Panc1 (cell line): ENCODE results near the gene REN. TPM values are rescaled to one million over a fixed set of nuclear protein-coding genes. Genes with fewer than 3 reads are reported as not detected.

Experiments
- ATAC-seq: fragments of 200-7000 bp; cut with Tn5 transposase; 2 replicates; pipeline ENCODE4 v1.9.1; 2020; ENCODE audit warnings: mild to moderate bottlenecking, moderate library complexity
- BruUV-seq: library from RNA; stranded (reverse); fragments of 400-500 nt; replicated peaks from 2 replicates; lab custom pipeline; 2021; lab: Mats Ljungman, UMichigan
- CTCF ChIA-PET: fragments of 300-600 bp; sonication (Branson Sonifier 250); formaldehyde crosslinking; loops from one replicate; lab custom pipeline; 2022; ENCODE audit warnings: antibody characterized with exemption; lab: Charles Lee
- POLR2A ChIA-PET: fragments of 300-600 bp; sonication (Branson Sonifier 250); formaldehyde crosslinking; loops from one replicate; lab custom pipeline; 2022; ENCODE audit warnings: antibody characterized with exemption; lab: Charles Lee
- DNase-seq: peaks from one replicate; pipeline ENCODE4 v3.0.0-alpha.2; 2010; ENCODE audit warnings: low read depth, low spot score
- H3K27ac ChIP-seq: 2 replicates; pipeline ENCODE4 v1.5.1; 2011; ENCODE audit warnings: mild to moderate bottlenecking, low read length, inconsistent platforms
- H3K27me3 ChIP-seq: fragments of 200-500 bp; sonication (Bioruptor generic); 2 replicates; pipeline ENCODE4 v1.6.0; 2014; ENCODE audit warnings: low read length, inconsistent platforms; ENCODE audit not compliant: control insufficient read depth, insufficient read depth
- H3K36me3 ChIP-seq: fragments of 200-500 bp; sonication (Bioruptor generic); 2 replicates; pipeline ENCODE4 v1.5.1; 2014; ENCODE audit warnings: inconsistent platforms, mild to moderate bottlenecking, low read length, moderate library complexity; ENCODE audit not compliant: control insufficient read depth, insufficient read depth
- H3K4me1 ChIP-seq: 2 replicates; pipeline ENCODE4 v1.5.1; 2011; ENCODE audit warnings: inconsistent platforms, mild to moderate bottlenecking, low read length, moderate library complexity; ENCODE audit not compliant: control insufficient read depth, insufficient read depth
- H3K4me3 ChIP-seq, 2 experiments: 2 replicates each; pipeline ENCODE4 v1.5.1; 2011 to 2012; ENCODE audit warnings: low read depth in 2 of 2, low read length in 2 of 2, mild to moderate bottlenecking in 2 of 2, inconsistent platforms in 1 of 2, moderate library complexity in 1 of 2
- H3K9me3 ChIP-seq: fragments of 200-500 bp; sonication (Bioruptor generic); 2 replicates; pipeline ENCODE4 v1.5.1; 2014; ENCODE audit warnings: low read depth, mild to moderate bottlenecking, inconsistent platforms, low read length, moderate library complexity; ENCODE audit not compliant: control insufficient read depth, insufficient read depth
- POLR2AphosphoS5 ChIP-seq: IDR thresholded peaks from 2 replicates; pipeline ENCODE4 v1.6.1; 2012; ENCODE audit warnings: mild to moderate bottlenecking, low read depth, low read length, moderate library complexity
- SIN3A ChIP-seq: IDR thresholded peaks from 2 replicates; pipeline ENCODE4 v1.6.1; 2012; ENCODE audit warnings: low read depth, mild to moderate bottlenecking, low read length, moderate library complexity, borderline replicate concordance; ENCODE audit not compliant: insufficient read depth
- TCF7L2 ChIP-seq: IDR thresholded peaks from 2 replicates; pipeline ENCODE4 v1.6.1; 2011; ENCODE audit warnings: mild to moderate bottlenecking, low read depth, low read length, inconsistent platforms
- in situ Hi-C: cut with HindIII; loops from 2 replicates; pipeline ENCODE4 v1.10.0; 2016; ENCODE audit warnings: low sequenced_read_pairs, low pct_unique_long_range_greater_than_20kb
- intact Hi-C: fragments of 100-400 bp; cut with micrococcal nuclease; formaldehyde crosslinking; loops from one replicate; pipeline ENCODE4 v1.10.0; 2022; ENCODE audit not compliant: unreplicated experiment
- total RNA-seq: library from RNA; stranded (reverse); gene quantifications from one replicate; pipeline ENCODE4 v1.2.1, GENCODE V29; 2021; ENCODE audit not compliant: unreplicated experiment
- TF ChIP-seq, protein P1 (sequence below), 2 experiments: IDR thresholded peaks; 2 replicates each; pipeline ENCODE4 v1.6.1; 2011 to 2012; ENCODE audit warnings: low read depth in 2 of 2, control low read depth in 1 of 2, low read length in 1 of 2, mild to moderate bottlenecking in 1 of 2, moderate library complexity in 1 of 2; ENCODE audit not compliant: insufficient read depth in 1 of 2
- TF ChIP-seq, protein P2 (sequence below): fragments of 450-650 bp; IDR thresholded peaks from 2 replicates; pipeline ENCODE4 v1.5.1; 2017; ENCODE audit warnings: mild to moderate bottlenecking

REN gene
- total RNA-seq, 1 experiment from 2014 or later: not detected

DNA sequence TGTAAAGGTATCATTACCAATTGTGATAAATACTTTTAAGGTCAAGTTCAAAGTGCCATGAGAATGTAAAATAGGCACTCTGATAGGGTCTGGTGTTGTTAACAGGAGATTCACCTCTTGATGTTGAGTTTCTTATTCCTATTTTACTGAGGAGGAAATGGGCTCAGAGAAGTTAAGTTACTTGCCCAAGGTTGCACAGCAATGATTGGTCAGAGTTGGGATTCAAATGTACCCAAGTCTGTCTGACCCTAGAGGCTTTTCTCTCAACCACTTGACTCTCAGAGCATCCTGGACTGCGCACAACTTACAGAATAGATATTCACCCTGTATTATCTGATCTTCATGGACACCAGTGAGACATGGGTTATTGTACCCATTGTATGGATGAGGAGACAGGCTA lies 59.3 kb downstream of the REN start:
- Histone ChIP-seq H3K4me3 (no peak overlapping the region), H3K9me3 (no peaks in the 10 kb centered on the region), H3K27me3 (no peaks in the 10 kb centered on the region), H3K27ac (no peak overlapping the region), H3K36me3 (no peaks in the 10 kb centered on the region), H3K4me1 (peaks cover 43% of the 10 kb centered on the region)
- no peak for ATAC-seq
- intact Hi-C loops: no loop called here
- DNase-seq: no peak
- ChIA-PET POLR2A (no interaction called here), CTCF (no interaction called here)
- BruUV-seq: no TSS peak
- in situ Hi-C loops: no loop called here
- TF ChIP-seq, protein P1, sequence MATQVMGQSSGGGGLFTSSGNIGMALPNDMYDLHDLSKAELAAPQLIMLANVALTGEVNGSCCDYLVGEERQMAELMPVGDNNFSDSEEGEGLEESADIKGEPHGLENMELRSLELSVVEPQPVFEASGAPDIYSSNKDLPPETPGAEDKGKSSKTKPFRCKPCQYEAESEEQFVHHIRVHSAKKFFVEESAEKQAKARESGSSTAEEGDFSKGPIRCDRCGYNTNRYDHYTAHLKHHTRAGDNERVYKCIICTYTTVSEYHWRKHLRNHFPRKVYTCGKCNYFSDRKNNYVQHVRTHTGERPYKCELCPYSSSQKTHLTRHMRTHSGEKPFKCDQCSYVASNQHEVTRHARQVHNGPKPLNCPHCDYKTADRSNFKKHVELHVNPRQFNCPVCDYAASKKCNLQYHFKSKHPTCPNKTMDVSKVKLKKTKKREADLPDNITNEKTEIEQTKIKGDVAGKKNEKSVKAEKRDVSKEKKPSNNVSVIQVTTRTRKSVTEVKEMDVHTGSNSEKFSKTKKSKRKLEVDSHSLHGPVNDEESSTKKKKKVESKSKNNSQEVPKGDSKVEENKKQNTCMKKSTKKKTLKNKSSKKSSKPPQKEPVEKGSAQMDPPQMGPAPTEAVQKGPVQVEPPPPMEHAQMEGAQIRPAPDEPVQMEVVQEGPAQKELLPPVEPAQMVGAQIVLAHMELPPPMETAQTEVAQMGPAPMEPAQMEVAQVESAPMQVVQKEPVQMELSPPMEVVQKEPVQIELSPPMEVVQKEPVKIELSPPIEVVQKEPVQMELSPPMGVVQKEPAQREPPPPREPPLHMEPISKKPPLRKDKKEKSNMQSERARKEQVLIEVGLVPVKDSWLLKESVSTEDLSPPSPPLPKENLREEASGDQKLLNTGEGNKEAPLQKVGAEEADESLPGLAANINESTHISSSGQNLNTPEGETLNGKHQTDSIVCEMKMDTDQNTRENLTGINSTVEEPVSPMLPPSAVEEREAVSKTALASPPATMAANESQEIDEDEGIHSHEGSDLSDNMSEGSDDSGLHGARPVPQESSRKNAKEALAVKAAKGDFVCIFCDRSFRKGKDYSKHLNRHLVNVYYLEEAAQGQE (IDR thresholded peaks at IDR 0.05; ENCODE audit: insufficient read depth in 1 of 2, low read depth in 2 of 2, low read length in 1 of 2): no peak
- TF ChIP-seq, protein P2, sequence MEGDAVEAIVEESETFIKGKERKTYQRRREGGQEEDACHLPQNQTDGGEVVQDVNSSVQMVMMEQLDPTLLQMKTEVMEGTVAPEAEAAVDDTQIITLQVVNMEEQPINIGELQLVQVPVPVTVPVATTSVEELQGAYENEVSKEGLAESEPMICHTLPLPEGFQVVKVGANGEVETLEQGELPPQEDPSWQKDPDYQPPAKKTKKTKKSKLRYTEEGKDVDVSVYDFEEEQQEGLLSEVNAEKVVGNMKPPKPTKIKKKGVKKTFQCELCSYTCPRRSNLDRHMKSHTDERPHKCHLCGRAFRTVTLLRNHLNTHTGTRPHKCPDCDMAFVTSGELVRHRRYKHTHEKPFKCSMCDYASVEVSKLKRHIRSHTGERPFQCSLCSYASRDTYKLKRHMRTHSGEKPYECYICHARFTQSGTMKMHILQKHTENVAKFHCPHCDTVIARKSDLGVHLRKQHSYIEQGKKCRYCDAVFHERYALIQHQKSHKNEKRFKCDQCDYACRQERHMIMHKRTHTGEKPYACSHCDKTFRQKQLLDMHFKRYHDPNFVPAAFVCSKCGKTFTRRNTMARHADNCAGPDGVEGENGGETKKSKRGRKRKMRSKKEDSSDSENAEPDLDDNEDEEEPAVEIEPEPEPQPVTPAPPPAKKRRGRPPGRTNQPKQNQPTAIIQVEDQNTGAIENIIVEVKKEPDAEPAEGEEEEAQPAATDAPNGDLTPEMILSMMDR: no peak
- no peak for TF ChIP-seq TCF7L2
- no peak for TF ChIP-seq POLR2AphosphoS5
- TF ChIP-seq SIN3A: no peak

DNA sequence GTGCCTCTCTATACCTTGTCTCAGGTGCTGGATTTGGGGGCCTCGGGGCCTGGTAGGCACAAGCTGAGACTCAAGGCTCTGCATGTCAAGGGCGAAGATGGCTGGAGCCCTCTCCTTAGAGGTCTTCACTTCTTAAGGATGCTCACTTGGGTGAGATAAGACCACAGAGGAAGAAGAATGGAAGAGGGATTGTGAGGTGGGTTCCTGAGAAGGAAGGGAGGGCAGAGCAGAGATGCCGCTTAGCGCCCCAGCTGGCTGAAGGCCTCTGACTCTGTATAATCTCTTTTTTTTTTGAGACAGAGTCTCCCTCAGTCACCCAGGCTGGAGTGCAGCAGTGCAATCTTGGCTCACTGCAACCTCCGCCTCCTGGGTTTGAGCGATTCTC lies 61.0 kb downstream of the REN start:
- Histone ChIP-seq H3K36me3 (no peaks in the 10 kb centered on the region), H3K4me3 (no peak overlapping the region), H3K27me3 (no peaks in the 10 kb centered on the region), H3K4me1 (peaks cover 34% of the 10 kb centered on the region), H3K27ac (peak overlapping the region; percentile 60), H3K9me3 (no peaks in the 10 kb centered on the region)
- BruUV-seq: no TSS peak
- TF ChIP-seq, protein P1 (IDR thresholded peaks at IDR 0.05; ENCODE audit: insufficient read depth in 1 of 2, low read depth in 2 of 2, low read length in 1 of 2): no peak
- TF ChIP-seq SIN3A: no peak
- no peak for TF ChIP-seq POLR2AphosphoS5
- TF ChIP-seq, protein P2: no peak
- TF ChIP-seq TCF7L2: no peak
- no peak for ATAC-seq
- in situ Hi-C loops: no loop called here
- ChIA-PET POLR2A (no interaction called here), CTCF (no interaction called here)
- intact Hi-C loops: no loop called here
- DNase-seq: no peak

Other genes with a start within 250 kb of the REN start
- gene SOX13, start 93.2 kb downstream of the REN start, total RNA-seq: 53.0 TPM
- gene ETNK2, start 14.3 kb downstream of the REN start, total RNA-seq: 6.7 TPM
- gene KISS1, start 30.2 kb upstream of the REN start, total RNA-seq: not detected
- gene GOLT1A, start 47.7 kb upstream of the REN start, total RNA-seq: 0.49 TPM
- gene PLEKHA6, start 193.6 kb upstream of the REN start, total RNA-seq: 5.5 TPM
- gene PPP1R15B, start 245.5 kb upstream of the REN start, total RNA-seq: 51.1 TPM